Measurements from ENCODE around the gene SOX1.

SOX1 gene

GRCh38 chr13:112120031-112120373 is 53.1 kb downstream of the SOX1 start:
- H3K4me3 ChIP-seq (replicated peaks in 1 of 2; ENCODE audit: low read depth in 2 of 2, low read length in 2 of 2), result no peak overlapping the region
- no peak for DNase-seq (ENCODE audit: low read depth in 2 of 2)
- TF ChIP-seq CTCF (IDR thresholded peaks at IDR 0.05; ENCODE audit: low read depth, low read length), result no peak

All from cardiac fibroblast (primary cell).